ENCODE results near the gene FAM180A.

DNA sequence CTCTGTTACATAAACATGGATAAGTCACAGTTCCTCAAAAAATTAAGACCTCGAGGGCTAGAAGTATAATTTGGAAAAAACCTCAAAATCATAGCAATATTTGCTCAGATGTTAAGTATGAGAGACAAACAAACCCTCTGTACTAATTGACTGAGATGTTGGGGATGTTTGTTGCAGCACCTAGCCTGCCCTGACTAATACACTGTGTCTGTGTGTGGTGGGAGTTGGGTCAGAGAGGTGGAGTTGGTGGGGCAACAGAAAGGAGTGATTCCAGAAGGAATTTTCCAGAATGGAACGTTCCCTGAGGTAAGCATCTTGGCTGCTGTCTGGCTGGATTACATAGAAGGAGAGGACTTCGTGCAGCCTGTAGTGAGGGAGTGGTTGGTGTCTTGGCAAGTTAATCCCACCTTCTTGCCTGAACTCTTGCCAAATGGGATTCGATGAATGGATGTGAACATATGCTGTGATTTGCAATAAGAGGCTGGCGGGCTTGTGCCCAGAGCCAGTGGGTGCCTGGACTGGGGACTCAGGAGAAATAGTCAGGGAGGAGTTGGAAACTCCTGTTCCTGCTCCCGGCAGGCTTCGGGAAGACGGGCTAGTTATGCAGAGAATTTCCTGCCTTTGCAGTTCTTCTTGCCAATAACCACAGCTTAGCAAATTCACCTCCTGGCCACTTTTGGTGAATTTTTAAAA lies 9.3 kb upstream of the FAM180A start:
- TF ChIP-seq, protein P1, sequence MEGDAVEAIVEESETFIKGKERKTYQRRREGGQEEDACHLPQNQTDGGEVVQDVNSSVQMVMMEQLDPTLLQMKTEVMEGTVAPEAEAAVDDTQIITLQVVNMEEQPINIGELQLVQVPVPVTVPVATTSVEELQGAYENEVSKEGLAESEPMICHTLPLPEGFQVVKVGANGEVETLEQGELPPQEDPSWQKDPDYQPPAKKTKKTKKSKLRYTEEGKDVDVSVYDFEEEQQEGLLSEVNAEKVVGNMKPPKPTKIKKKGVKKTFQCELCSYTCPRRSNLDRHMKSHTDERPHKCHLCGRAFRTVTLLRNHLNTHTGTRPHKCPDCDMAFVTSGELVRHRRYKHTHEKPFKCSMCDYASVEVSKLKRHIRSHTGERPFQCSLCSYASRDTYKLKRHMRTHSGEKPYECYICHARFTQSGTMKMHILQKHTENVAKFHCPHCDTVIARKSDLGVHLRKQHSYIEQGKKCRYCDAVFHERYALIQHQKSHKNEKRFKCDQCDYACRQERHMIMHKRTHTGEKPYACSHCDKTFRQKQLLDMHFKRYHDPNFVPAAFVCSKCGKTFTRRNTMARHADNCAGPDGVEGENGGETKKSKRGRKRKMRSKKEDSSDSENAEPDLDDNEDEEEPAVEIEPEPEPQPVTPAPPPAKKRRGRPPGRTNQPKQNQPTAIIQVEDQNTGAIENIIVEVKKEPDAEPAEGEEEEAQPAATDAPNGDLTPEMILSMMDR (IDR thresholded peaks at IDR 0.05; ENCODE audit: low read depth, low read length) = no peak
- TF ChIP-seq EZH2phosphoT487 (IDR thresholded peaks at IDR 0.05; ENCODE audit: low read depth) = no peak

Measured in OCI-LY3 (cell line).